ENCODE results near the gene ARHGEF1. TPM values are rescaled to one million over a fixed set of nuclear protein-coding genes. Genes with fewer than 3 reads are reported as not detected.

The ARHGEF1 gene
- total RNA-seq, 5 donors from 2014 or later (not counting 1 experiment from before 2014, with no cell fraction given), result 1,130 to 1,360 (median 1,288) TPM

DNA sequence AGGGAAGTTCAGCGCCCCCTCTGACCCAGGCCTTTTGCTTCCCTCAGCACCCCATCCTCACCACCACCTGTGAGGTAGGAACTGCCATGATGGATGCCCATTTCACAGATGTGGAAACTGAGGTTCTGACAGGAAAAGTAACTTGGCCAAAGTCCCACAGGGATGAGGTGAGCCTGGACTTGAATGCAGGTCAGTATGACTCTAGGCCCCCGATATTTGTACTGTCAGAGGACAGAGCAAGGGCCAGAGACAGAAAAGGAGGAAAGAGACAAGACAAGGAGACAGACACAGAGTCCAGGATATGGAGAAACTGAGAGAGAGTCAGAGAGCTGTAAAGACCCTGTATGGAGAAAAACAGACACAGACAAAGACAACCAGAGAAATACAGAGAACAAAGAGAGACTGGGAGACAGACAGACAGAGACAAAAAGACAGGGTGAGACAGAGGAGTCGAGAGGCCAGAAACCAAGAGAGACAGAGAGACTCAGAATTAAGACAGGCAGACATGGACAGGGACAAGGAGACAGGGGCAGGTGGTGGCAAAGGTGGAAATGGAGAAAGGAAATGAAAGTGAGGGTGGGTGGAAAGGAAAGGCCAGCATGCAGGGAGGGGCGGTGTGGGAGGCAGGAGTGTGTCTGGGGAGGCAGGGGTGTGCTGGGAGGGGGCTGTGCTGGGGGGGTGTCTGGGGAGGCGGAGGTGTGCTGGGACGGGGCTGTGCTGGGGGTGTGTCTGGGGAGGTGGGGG lies 40.2 kb downstream of the ARHGEF1 start:
- H3K4me1 ChIP-seq (ENCODE audit: control insufficient read depth in 1 of 2, extremely low read depth in 1 of 2, insufficient read depth in 2 of 2, low read length in 2 of 2), result peaks cover 10 to 34% of the 10 kb centered on the region in 2 experiments
- CTCF ChIA-PET, result interaction anchor here in 1 of 2 donors (0.5 kb wide), 1 partner anchor 43 kb away, joined by 4 read pairs; no protein-coding TSS in a partner anchor
- no peaks in the 10 kb centered on the region for H3K36me3 ChIP-seq (ENCODE audit: control insufficient read depth in 2 of 2, extremely low read depth in 1 of 2, insufficient read depth in 1 of 2, low read length in 1 of 2)
- no peaks in the 10 kb centered on the region for H3K9me3 ChIP-seq
- Mint-ChIP-seq H3K36me3 (peaks cover 4% of the 10 kb centered on the region), H3K27ac (peak overlapping the region in 1 of 2 donors; percentile 27), H3K27me3 (peaks cover 8% of the 10 kb centered on the region in 2 donors), H3K4me3 (no peak overlapping the region), H3K9me3 (no peaks in the 10 kb centered on the region), H3K4me1 (peaks cover 14 to 21% (median 17%) of the 10 kb centered on the region in 3 donors)
- no peak overlapping the region for H3K4me3 ChIP-seq (ENCODE audit: control insufficient read depth in 1 of 2, extremely low read depth in 1 of 2, low read length in 1 of 2)
- DNase-seq, result no peak
- WGBS (ENCODE audit: insufficient coverage), result 54% methylated on average over 2 of the region's 6 CpGs
- ATAC-seq (replicated peaks in 1 of 4), result no peak
- POLR2A ChIA-PET, result no interaction called here
- H3K27me3 ChIP-seq (replicated peaks in 1 of 2; ENCODE audit: control insufficient read depth in 2 of 2, extremely low read depth in 1 of 2, insufficient read depth in 2 of 2, low read length in 1 of 2), result peaks cover 11 to 51% of the 10 kb centered on the region in 2 experiments
- H3K27ac ChIP-seq (ENCODE audit: low read length), result no peak overlapping the region

DNA sequence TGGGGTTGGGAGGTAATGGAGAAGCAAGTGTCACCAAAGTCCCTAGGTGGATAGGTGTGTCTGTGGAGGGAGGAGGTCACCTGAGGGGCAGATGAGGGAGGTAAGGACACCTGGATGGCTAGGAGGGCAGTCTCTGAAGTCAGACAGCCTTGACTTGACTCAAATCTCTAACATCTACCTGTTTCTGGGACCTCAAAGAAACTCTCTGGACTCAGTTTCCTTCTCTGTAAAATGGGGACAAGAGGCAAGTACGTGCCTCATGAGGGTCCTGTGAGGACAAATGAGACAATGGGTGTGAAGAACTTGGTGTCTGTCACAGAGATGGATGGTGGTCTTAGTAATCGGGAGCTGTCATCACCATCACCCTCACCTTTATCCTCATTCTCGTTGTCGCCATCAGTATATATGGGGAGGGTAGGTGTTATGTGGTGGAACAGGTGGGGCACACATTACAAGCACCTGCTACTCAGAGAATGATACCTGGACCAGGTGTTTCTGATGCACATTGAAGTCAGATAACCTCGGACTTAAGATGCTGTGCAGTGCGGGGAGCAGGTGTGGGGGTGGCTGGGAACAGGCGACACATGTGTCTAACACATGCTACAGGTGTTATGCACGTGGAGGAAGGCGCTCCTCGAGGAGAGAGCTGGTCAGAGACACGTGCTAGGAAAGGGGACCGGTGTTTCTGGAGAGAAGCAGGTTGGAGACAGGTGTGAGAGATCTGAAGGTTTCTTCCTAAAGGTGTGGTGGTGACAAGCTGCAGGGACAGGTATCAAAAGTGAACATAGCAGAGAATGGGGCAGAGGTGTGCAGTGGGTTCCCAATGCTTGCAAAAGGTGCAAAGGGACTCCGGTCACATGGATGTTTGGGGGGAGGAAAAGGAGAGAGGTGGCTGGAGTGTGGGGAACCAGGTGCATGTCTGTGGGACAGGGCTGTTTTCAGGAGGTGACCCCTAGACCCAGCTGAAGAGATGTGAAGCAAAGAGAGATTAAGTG lies 41.5 kb downstream of the ARHGEF1 start:
- no peak for DNase-seq
- H3K27ac ChIP-seq (ENCODE audit: low read length), result no peak overlapping the region
- H3K27me3 ChIP-seq (replicated peaks in 1 of 2; ENCODE audit: control insufficient read depth in 2 of 2, extremely low read depth in 1 of 2, insufficient read depth in 2 of 2, low read length in 1 of 2), result peaks cover 7 to 46% of the 10 kb centered on the region in 2 experiments
- no peak overlapping the region for H3K4me3 ChIP-seq (ENCODE audit: control insufficient read depth in 1 of 2, extremely low read depth in 1 of 2, low read length in 1 of 2)
- H3K9me3 ChIP-seq, result no peaks in the 10 kb centered on the region
- Mint-ChIP-seq H3K9me3 (no peaks in the 10 kb centered on the region), H3K27ac (no peak overlapping the region), H3K4me1 (peaks cover 21 to 30% (median 25%) of the 10 kb centered on the region in 3 donors), H3K4me3 (no peak overlapping the region), H3K36me3 (peaks cover 4% of the 10 kb centered on the region), H3K27me3 (peaks cover 8% of the 10 kb centered on the region in 2 donors)
- 75% methylated on average over 9 of the region's 13 CpGs for WGBS (ENCODE audit: insufficient coverage)
- CTCF ChIA-PET, result no interaction called here
- H3K36me3 ChIP-seq (ENCODE audit: control insufficient read depth in 2 of 2, extremely low read depth in 1 of 2, insufficient read depth in 1 of 2, low read length in 1 of 2), result no peaks in the 10 kb centered on the region
- no peak for ATAC-seq (replicated peaks in 1 of 4)
- POLR2A ChIA-PET, result no interaction called here
- H3K4me1 ChIP-seq (ENCODE audit: control insufficient read depth in 1 of 2, extremely low read depth in 1 of 2, insufficient read depth in 2 of 2, low read length in 2 of 2), result peaks cover 15 to 42% of the 10 kb centered on the region in 2 experiments

DNA sequence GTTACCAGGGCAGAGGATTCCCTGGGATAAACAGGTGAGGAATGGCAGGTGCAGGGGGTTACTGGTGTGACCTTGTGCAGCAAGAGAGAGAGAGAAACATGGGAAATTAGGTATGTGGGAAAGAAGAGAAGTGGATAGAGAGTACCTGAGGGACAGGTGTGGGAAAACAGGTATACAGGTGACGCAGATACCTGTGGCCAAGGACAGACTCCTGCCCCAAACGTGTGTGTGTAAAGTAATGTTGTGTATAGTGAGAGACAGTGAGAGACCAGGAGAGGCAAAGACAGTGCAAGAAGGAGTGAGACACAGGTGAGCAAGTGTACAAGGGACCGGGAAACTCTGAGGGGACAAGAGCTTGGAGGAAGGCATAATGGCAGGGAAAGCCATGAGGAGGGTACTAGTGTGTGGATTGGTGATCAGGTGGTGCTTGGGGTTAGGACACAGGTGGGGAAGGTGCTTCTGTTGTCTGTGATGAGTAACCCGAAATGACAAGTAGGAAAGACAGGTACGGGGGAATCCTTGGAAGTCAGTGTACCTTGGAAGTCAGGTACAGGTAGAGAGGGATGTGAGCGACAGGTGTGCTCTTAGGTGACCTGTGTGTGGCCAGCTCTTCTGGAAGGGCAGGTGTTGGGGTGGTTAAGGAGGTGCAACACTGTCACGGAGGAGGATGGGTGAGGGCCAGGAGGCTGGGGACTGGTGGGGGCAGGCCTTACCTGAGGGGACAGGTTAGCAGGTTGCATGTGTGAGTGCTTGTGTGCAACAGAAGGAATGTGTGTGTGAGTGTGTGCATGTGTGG lies 42.4 kb downstream of the ARHGEF1 start:
- POLR2A ChIA-PET, result no interaction called here
- Histone ChIP-seq H3K27me3 (replicated peaks in 1 of 2; ENCODE audit: control insufficient read depth in 2 of 2, extremely low read depth in 1 of 2, insufficient read depth in 2 of 2, low read length in 1 of 2) (peaks cover 7 to 37% of the 10 kb centered on the region in 2 experiments), H3K9me3 (no peaks in the 10 kb centered on the region), H3K36me3 (ENCODE audit: control insufficient read depth in 2 of 2, extremely low read depth in 1 of 2, insufficient read depth in 1 of 2, low read length in 1 of 2) (no peaks in the 10 kb centered on the region), H3K4me1 (ENCODE audit: control insufficient read depth in 1 of 2, extremely low read depth in 1 of 2, insufficient read depth in 2 of 2, low read length in 2 of 2) (peaks cover 19 to 48% of the 10 kb centered on the region in 2 experiments), H3K27ac (ENCODE audit: low read length) (no peak overlapping the region), H3K4me3 (ENCODE audit: control insufficient read depth in 1 of 2, extremely low read depth in 1 of 2, low read length in 1 of 2) (no peak overlapping the region)
- DNase-seq (no peak), ATAC-seq (replicated peaks in 1 of 4) (no peak)
- peaks cover 4% of the 10 kb centered on the region for H3K36me3 Mint-ChIP-seq
- H3K9me3 Mint-ChIP-seq, result no peaks in the 10 kb centered on the region
- H3K27me3 Mint-ChIP-seq, result peaks cover 8% of the 10 kb centered on the region in 2 donors
- CTCF ChIA-PET, result no interaction called here
- WGBS (ENCODE audit: insufficient coverage), result 85% methylated on average over 7 of the region's 7 CpGs
- no peak overlapping the region for H3K27ac Mint-ChIP-seq
- no peak overlapping the region for H3K4me3 Mint-ChIP-seq
- H3K4me1 Mint-ChIP-seq, result peaks cover 31 to 39% (median 34%) of the 10 kb centered on the region in 3 donors

DNA sequence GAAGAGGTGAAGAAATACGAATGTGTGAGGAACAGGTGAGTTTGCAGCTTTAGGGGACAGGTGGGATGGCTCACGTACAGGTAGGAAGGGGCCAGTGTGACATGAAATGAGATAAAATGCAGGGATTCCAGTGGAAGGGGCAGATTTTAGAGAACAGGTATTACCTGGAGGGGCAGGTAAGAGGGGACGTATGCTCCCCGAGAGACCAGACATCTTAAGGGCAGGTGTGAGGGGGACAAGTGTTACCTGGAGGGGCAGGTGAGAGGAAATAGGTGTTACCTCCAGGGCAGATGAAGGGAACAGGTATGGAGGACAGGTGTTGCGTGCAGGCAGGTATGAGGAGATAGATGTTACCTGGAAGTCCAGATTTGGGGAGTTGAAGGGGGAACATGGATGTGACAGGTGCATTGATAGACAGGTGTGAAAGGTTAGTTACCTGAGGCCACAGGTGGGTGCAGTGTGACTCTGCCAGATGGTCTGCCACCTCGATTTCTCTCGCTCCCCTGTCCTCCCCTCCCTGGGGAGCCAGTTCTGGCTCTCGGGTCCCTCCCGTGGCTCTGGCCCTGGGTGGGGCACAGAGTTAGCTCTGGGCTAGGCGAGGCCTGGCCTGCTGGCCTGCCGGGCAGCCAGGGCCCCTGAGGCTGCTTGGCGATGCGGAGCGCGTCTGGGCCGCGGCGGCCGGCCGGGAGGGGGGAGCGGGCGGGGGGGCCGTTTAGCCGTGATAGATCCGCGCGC lies 43.2 kb downstream of the ARHGEF1 start:
- H3K4me3 ChIP-seq (ENCODE audit: control insufficient read depth in 1 of 2, extremely low read depth in 1 of 2, low read length in 1 of 2), result no peak overlapping the region
- no peaks in the 10 kb centered on the region for H3K9me3 ChIP-seq
- no peak for ATAC-seq (replicated peaks in 1 of 4)
- Mint-ChIP-seq H3K36me3 (peaks cover 4% of the 10 kb centered on the region), H3K4me3 (no peak overlapping the region), H3K27me3 (peaks cover 8% of the 10 kb centered on the region in 2 donors), H3K27ac (no peak overlapping the region), H3K9me3 (no peaks in the 10 kb centered on the region), H3K4me1 (peaks cover 36 to 45% (median 37%) of the 10 kb centered on the region in 3 donors)
- no peaks in the 10 kb centered on the region for H3K36me3 ChIP-seq (ENCODE audit: control insufficient read depth in 2 of 2, extremely low read depth in 1 of 2, insufficient read depth in 1 of 2, low read length in 1 of 2)
- peaks cover 23 to 46% of the 10 kb centered on the region in 2 experiments for H3K4me1 ChIP-seq (ENCODE audit: control insufficient read depth in 1 of 2, extremely low read depth in 1 of 2, insufficient read depth in 2 of 2, low read length in 2 of 2)
- H3K27ac ChIP-seq (ENCODE audit: low read length), result no peak overlapping the region
- ChIA-PET CTCF (no interaction called here), POLR2A (no interaction called here)
- 91% methylated on average over 17 of the region's 27 CpGs for WGBS (ENCODE audit: insufficient coverage)
- DNase-seq, result no peak
- H3K27me3 ChIP-seq (replicated peaks in 1 of 2; ENCODE audit: control insufficient read depth in 2 of 2, extremely low read depth in 1 of 2, insufficient read depth in 2 of 2, low read length in 1 of 2), result peaks cover 7 to 29% of the 10 kb centered on the region in 2 experiments

DNA sequence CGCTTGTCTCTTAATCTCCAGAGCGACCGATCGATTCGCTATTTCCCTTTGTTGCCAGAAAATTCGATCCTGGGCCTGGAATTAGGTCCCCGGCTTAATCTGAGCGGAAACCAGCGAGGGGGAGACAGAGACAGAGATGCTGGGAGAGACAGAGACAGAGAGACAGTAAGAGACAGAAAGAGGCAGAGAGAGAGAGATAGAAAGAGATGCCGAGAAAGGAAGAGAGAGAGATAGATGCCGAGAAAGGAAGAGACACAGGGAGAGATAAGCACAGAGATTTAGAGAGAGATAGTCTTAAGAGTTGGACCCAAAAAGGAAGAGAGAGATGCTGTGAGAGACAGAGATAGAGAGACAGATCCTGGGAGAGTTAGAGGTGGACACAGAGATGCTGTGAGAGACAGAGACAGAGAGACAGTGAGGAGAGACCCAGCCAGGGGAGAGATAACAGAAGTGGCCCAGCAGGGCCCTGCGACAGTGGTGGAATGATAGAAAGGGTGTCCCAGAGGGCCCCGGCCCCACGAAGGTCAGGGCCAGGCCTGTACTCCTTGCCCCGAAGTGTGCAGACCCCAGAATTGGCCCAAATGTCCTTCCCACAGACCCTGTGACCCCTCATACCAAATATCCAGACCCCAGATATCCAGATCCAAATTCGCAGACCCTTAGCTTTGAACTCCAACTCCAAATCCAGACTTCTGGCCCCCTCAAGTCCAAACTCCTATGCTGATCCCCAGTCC lies 43.9 kb downstream of the ARHGEF1 start:
- peaks cover 19 to 41% of the 10 kb centered on the region in 2 experiments for H3K4me1 ChIP-seq (ENCODE audit: control insufficient read depth in 1 of 2, extremely low read depth in 1 of 2, insufficient read depth in 2 of 2, low read length in 2 of 2)
- no peak overlapping the region for H3K4me3 ChIP-seq (ENCODE audit: control insufficient read depth in 1 of 2, extremely low read depth in 1 of 2, low read length in 1 of 2)
- H3K9me3 Mint-ChIP-seq, result no peaks in the 10 kb centered on the region
- H3K4me3 Mint-ChIP-seq, result no peak overlapping the region
- peaks cover 7 to 22% of the 10 kb centered on the region in 2 experiments for H3K27me3 ChIP-seq (replicated peaks in 1 of 2; ENCODE audit: control insufficient read depth in 2 of 2, extremely low read depth in 1 of 2, insufficient read depth in 2 of 2, low read length in 1 of 2)
- H3K36me3 ChIP-seq (ENCODE audit: control insufficient read depth in 2 of 2, extremely low read depth in 1 of 2, insufficient read depth in 1 of 2, low read length in 1 of 2), result no peaks in the 10 kb centered on the region
- H3K27me3 Mint-ChIP-seq, result peaks cover 8% of the 10 kb centered on the region in 2 donors
- 91% methylated on average over 14 of the region's 16 CpGs for WGBS (ENCODE audit: insufficient coverage)
- no peak overlapping the region for H3K27ac ChIP-seq (ENCODE audit: low read length)
- no peaks in the 10 kb centered on the region for H3K9me3 ChIP-seq
- H3K27ac Mint-ChIP-seq, result no peak overlapping the region
- ChIA-PET CTCF (interaction anchor here in 1 of 2 donors (0.6 kb wide), 1 partner anchor 67 kb away, joined by 3 read pairs; the partner anchor contains the start of gene RPS19), POLR2A (no interaction called here)
- peaks cover 4% of the 10 kb centered on the region for H3K36me3 Mint-ChIP-seq
- DNase-seq, result no peak
- no peak for ATAC-seq (replicated peaks in 1 of 4)
- H3K4me1 Mint-ChIP-seq, result peaks cover 34 to 43% (median 34%) of the 10 kb centered on the region in 3 donors
